ENCODE data around the gene LRRC8D.
"Not testable (repeated sequence)": the region's sequence is repeated elsewhere in the genome, so short reads cannot be mapped to it uniquely, and the experiment has no call there.

The LRRC8D gene

GRCh38 chr1:89820422-89821321, at the start of gene LRRC8D:
Gene LRRC8D (plus strand): TSS chr1:89821032. CDS start chr1:89933069, 112,037 bp downstream.
- DNase-seq, result peak; percentile 90

GRCh38 chr1:89771991-89772560, 48.8 kb upstream of the LRRC8D start:
- DNase-seq, result no peak

- not testable (repeated sequence) for DNase-seq
Observed at GRCh38 chr1:89776104-89776503, 44.7 kb upstream of the LRRC8D start.

GRCh38 chr1:89777271-89777670, 43.6 kb upstream of the LRRC8D start:
- DNase-seq, result not testable (repeated sequence)

- DNase-seq, result no peak
Observed at GRCh38 chr1:89779151-89779940, 41.5 kb upstream of the LRRC8D start.

- peak; percentile 59 for DNase-seq
Observed at GRCh38 chr1:89780721-89781120, 40.1 kb upstream of the LRRC8D start.

- no peak for DNase-seq
Observed at GRCh38 chr1:89781494-89782126, 39.2 kb upstream of the LRRC8D start.

DNA sequence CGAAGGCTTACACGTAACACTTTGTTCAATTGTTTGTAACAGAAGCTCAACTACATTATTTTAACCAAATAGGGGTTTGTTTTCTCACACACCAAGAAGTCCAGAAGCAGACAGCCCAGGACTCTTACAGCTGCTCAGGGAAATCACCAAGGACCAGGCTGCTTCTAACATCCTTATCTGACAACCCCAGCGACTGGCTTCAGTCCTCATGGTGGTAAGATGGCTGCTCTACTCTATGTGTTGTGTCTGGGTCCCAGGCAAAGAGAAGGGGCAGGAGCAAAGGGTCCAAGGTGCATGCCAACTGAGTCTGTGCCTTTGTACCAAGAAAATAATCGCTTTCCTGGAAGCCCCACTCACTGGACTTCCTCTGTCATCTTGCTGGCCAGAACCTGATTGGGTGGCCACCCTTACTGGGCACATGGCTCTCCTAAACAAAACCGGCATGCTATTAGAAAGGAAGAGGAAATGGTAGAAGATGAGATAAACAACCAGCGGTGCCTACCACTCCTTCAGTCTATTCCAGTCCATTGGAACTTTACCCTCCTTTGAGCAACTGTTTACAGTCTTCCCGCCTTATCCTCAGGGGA, 34.1 kb upstream of the LRRC8D start:
- DNase-seq, result no peak

GRCh38 chr1:89790592-89790991, 30.2 kb upstream of the LRRC8D start:
- no peak for DNase-seq

DNA sequence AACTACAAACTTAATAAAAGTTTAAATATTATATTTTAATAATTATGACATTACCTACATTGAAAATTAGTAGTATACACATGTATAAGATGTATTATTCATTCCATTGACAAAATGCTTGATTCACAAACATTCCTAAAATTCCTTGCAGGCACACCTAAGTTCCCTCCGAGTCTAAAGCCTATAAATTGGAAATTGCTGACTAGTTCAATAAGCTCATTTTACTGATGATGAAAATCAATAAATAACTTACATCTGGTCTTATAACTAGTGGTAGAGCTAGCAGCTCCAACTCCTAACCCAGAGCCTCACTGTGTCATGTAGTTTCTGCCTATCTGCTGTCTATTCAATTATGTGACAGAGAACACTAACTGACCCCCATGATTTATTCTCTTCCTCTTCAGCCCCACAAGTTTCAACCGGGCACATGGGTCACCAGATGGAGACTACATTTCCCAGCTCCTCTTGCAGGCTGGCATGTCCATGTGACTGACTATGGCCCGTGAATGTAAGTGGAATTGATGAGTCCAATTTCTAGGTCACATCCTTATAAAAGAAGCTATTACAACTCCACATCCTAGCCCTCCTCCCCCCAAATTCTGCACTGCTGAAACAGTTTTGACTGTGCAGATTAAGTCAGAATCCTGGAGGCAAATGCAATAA, 29.6 kb upstream of the LRRC8D start:
- no peak for DNase-seq

DNA sequence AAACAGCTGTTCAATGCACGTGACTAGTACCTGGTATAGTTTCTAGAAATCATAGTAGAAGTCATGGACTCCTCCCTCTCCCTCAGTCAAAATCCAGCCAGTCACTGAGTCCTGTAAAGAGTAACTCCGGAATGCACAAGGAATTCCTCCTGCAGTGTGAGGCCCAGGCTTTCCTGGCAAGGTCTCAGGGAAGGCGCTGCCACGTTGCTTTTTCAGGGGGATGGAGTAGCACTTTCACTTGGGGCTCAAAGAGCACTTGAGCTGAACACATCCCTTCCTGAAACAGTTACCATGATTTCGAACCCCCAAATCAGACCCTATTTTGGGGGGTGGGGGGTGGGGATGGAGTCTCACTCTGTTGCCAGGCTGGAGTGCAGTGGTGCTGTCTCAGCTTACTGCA, 26.4 kb upstream of the LRRC8D start:
- no peak for DNase-seq

GRCh38 chr1:89795571-89795970, 25.3 kb upstream of the LRRC8D start:
- DNase-seq, result not testable (repeated sequence)

DNA sequence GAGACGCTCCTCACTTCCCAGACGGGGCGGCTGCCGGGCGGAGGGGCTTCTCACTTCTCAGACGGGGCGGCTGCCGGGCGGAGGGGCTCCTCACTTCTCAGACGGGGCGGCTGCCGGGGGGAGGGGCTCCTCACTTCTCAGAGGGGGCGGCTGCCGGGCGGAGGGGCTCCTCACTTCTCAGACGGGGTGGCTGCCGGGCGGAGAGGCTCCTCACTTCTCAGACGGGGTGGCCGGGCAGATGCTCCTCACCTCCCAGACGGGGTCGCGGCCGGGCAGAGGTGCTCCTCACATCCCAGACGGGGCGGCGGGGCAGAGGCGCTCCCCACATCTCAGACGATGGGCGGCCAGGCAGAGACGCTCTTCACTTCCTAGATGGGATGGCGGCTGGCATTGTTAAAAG, 23.0 kb upstream of the LRRC8D start:
- DNase-seq, result not testable (repeated sequence)

- no peak for DNase-seq
Observed at GRCh38 chr1:89799495-89799894, 21.3 kb upstream of the LRRC8D start.

DNA sequence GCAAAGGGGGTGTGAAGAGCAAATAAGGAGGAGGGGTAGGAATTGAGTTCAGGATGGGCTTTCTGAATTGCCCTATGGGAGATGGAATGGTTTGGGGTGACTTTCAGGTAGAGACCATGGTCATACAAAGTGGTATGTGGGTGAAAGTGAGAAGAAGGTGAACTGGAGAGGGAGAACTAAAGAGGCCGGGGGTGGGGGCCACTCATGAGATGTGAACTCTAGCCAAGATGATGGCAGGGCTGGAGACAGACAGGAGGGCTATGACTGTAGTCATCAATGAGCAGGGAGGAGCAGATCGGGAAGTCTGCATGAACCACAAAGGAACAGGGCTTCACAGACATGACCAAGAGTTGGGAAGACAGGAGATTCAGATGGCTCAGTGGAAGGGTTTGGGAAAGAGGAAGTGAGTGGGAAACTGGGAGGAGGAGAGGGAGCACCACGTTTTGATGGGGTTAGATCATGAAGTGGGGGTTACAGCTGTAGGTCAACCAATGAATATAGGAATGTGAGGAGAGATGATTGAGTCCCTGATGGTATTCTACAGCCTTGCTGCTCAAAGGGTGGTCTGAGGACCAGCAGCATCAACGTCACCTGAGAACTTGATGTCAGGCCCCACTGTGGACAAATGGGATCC, 20.7 kb upstream of the LRRC8D start:
- no peak for DNase-seq

DNA sequence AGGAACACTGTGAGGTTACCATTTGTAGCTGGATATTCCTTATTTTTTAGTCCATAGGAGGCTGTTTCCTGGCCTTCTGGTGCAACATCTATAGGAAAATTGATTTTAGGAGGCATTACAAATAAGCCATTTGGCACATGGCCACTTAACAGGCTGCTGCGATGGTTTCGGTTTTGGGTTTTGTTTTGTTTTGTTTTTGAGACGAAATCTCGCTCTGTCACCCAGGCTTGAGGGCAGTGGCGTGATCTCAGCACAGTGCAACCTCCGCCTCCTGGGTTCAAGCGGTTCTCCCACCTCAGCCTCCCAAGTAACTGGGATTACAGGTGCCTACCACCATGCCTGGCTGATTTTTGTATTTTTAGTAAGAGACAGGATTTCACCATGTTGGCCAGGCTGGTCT, 20.1 kb upstream of the LRRC8D start:
- DNase-seq, result no peak

DNA sequence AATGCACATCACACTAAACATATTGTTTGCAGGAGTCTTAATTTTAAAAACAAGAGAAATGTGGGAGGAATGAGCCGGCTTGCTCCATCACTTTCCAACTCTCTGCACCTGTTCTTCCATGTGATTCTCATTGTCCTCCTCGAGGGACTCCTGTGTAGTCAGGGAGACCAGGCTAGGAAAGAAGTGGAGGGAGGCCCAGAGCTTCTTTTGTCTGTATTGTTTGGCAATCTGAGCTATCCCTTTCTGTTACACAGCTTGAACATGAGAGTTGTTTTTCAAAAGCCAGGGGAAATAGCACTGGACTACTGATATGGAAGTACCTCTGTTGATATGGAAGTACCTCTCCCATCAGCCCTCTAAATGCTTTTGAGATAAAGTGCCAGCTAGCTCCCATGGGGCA, 18.8 kb upstream of the LRRC8D start:
- no peak for DNase-seq

GRCh38 chr1:89802841-89803240, 18.0 kb upstream of the LRRC8D start:
- DNase-seq, result no peak

GRCh38 chr1:89804642-89805237, 16.1 kb upstream of the LRRC8D start:
- peak; percentile 69 for DNase-seq

DNA sequence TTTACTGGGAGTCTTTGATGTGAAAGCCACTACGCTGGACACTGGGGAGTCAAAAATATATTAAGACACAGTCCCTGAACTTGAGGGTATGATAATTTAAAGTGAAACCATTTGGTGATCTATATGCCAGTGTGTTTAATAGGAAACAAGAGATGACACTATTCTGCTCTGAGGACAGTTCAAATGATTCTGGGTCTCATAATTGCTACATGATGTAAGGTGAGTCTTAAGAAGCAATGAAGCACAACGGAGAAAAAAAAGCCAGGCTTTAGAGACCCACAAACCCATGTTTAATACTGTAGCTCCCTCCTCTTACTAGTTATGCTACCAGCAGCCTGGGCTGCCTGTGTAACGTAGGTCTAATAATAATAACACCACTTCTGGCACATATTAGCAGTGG, 14.2 kb upstream of the LRRC8D start:
- no peak for DNase-seq

- DNase-seq, result no peak
Observed at GRCh38 chr1:89807503-89807902, 13.3 kb upstream of the LRRC8D start.
